HG02852 (cell line): ENCODE measurements around the gene C1QTNF12.

Experiments
- ATAC-seq: cut with Tn5 transposase; IDR thresholded peaks from one replicate; pipeline ENCODE4 v1.9.1; 2021; ENCODE audit warnings: mild to moderate bottlenecking, moderate library complexity; ENCODE audit not compliant: unreplicated experiment

Gene C1QTNF12

GRCh38 chr1:1215881-1216605 is 30.5 kb downstream of the C1QTNF12 start:
- ATAC-seq: no peak

GRCh38 chr1:1215080-1215676 is 31.3 kb downstream of the C1QTNF12 start:
- ATAC-seq: no peak

- ATAC-seq: no peak
Observed at GRCh38 chr1:1213345-1214265, 32.9 kb downstream of the C1QTNF12 start, which contains the start of gene TNFRSF4. Gene TNFRSF4 (minus strand): TSS chr1:1214153. CDS start chr1:1214127, 26 bp downstream.

GRCh38 chr1:1212780-1213344 is 33.7 kb downstream of the C1QTNF12 start:
- no peak for ATAC-seq

GRCh38 chr1:1211541-1212441 is 34.7 kb downstream of the C1QTNF12 start:
- no peak for ATAC-seq

GRCh38 chr1:1210726-1211540 is 35.6 kb downstream of the C1QTNF12 start:
- no peak for ATAC-seq

GRCh38 chr1:1208713-1209433 is 37.6 kb downstream of the C1QTNF12 start:
- ATAC-seq: no peak

- no peak for ATAC-seq
Observed at GRCh38 chr1:1207571-1207892, 39.0 kb downstream of the C1QTNF12 start.

- no peak for ATAC-seq
Observed at GRCh38 chr1:1206966-1207531, 39.5 kb downstream of the C1QTNF12 start.

- no peak for ATAC-seq
Observed at GRCh38 chr1:1206376-1206965, 40.1 kb downstream of the C1QTNF12 start, which contains the start of gene TNFRSF18. Gene TNFRSF18 (minus strand): TSS chr1:1206592. CDS start chr1:1206571, 21 bp downstream.

- ATAC-seq: no peak
Observed at GRCh38 chr1:1205769-1206375, 40.6 kb downstream of the C1QTNF12 start.

GRCh38 chr1:1204998-1205768 is 41.3 kb downstream of the C1QTNF12 start:
- ATAC-seq: no peak

GRCh38 chr1:1204425-1204920 is 42.0 kb downstream of the C1QTNF12 start:
- no peak for ATAC-seq

GRCh38 chr1:1203561-1204424 is 42.7 kb downstream of the C1QTNF12 start:
- no peak for ATAC-seq

- no peak for ATAC-seq
Observed at GRCh38 chr1:1202831-1203560, 43.5 kb downstream of the C1QTNF12 start.
